ENCODE measurements around the gene MCUR1. TPM values are rescaled to one million over a fixed set of nuclear protein-coding genes. Genes with fewer than 3 reads are reported as not detected.
"Not testable (repeated sequence)": the region's sequence is repeated elsewhere in the genome, so short reads cannot be mapped to it uniquely, and the experiment has no call there.

The MCUR1 gene
- total and polyA plus RNA-seq, 2 experiments from 2014 or later, result 13.6 to 28.3 TPM

DNA sequence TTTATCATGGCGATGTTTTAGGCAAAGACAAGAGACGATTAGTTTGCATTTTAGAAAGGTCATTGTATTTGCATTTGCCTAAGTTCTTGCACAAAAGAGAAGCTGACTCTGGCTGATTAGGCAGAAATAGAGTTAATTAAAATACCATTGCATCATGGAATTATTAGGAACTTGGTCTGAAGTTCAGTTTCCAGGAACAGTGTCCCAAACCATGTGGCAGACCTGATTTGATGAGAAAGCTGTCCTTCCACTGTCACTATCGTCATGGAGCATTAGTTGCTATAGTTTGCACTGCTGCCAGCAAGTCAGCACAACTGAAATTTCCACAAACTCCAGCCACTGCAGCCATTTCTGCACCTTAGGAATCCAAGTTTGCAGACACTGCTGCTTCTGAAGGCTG is 24.3 kb upstream of the MCUR1 start:
- H3K79me2 ChIP-seq (ENCODE audit: insufficient read depth), result no peaks in the 10 kb centered on the region
- no peak overlapping the region for H3K9ac ChIP-seq
- H3K4me3 ChIP-seq, result no peak overlapping the region
- no peaks in the 10 kb centered on the region for H3K9me3 ChIP-seq (ENCODE audit: low read depth)
- H2AFZ ChIP-seq, result no peak overlapping the region
- peaks cover 1% of the 10 kb centered on the region for H3K27me3 ChIP-seq (replicated peaks; ENCODE audit: insufficient read depth)
- H3K36me3 ChIP-seq (ENCODE audit: low read depth), result no peaks in the 10 kb centered on the region
- WGBS, 2 experiments (ENCODE audit: low coverage in 1 of 2, low lambda C conversion rate in 2 of 2, missing lambda C conversion rate in 2 of 2), result 57 to 77% methylated on average over 3 of the region's 3 CpGs
- no peaks in the 10 kb centered on the region for H3K9me2 ChIP-seq (ENCODE audit: insufficient read depth)
- no peaks in the 10 kb centered on the region for H3F3A ChIP-seq (ENCODE audit: insufficient read depth)
- no peak overlapping the region for H3K4me2 ChIP-seq (ENCODE audit: unreplicated experiment)
- no peaks in the 10 kb centered on the region for H4K20me1 ChIP-seq (ENCODE audit: insufficient read depth)
- in situ Hi-C loops (cut with MboI), result no loop called here
- TF ChIP-seq EZH2phosphoT487 (IDR thresholded peaks at IDR 0.05; ENCODE audit: insufficient read depth, low read depth), result no peak
- no peak for TF ChIP-seq EZH2 (IDR thresholded peaks at IDR 0.05; ENCODE audit: insufficient read depth, poor library complexity, severe bottlenecking)
- no peak overlapping the region for H3K27ac ChIP-seq
- no peak for DNase-seq
- peaks cover 6% of the 10 kb centered on the region for H3K4me1 ChIP-seq (ENCODE audit: insufficient read depth)

DNA sequence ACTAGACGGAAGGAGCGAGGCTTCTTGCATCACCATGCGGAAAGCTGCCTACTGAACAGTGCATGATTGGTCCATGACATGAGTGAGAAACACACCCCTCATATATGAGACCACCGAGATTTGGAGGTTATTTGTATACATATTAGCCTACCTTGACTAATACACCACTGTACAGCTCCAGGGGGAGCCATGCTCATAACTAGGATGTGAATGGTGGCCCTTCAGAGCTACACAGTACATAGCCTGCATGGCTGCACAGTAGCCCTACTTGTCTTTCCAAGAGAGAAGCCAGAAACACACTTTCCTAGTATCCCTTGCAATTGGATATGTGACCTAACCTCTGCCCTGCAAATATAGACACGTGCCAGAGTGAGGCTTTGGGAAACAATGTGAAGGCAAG is 21.8 kb upstream of the MCUR1 start:
- 78 to 79% methylated on average over 5 of the region's 5 CpGs for WGBS, 2 experiments (ENCODE audit: low coverage in 1 of 2, low lambda C conversion rate in 2 of 2, missing lambda C conversion rate in 2 of 2)
- TF ChIP-seq EZH2 (IDR thresholded peaks at IDR 0.05; ENCODE audit: insufficient read depth, poor library complexity, severe bottlenecking) (no peak), EZH2phosphoT487 (IDR thresholded peaks at IDR 0.05; ENCODE audit: insufficient read depth, low read depth) (no peak)
- in situ Hi-C loops (cut with MboI), result no loop called here

DNA sequence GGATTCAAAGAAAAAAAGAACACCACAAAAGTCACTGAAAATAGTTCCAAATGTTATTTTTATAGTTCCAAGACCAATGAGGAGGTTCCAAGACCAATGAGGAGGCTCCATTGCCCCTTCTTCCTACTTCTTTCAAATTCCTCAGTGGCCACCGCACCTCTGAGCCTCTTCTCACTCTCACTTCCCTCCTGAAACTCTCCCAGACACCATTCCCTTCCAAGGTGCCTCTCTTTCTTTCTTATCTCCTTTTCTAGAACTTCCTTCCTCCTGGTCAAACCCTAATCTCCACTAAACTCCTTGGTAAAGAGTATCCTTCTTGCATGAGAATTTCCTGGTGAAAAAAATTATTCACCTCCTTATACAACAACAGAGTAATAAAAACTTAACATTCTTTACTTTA is 20.4 kb upstream of the MCUR1 start:
- H2AFZ ChIP-seq, result no peak overlapping the region
- no peaks in the 10 kb centered on the region for H3K9me3 ChIP-seq (ENCODE audit: low read depth)
- no peaks in the 10 kb centered on the region for H4K20me1 ChIP-seq (ENCODE audit: insufficient read depth)
- TF ChIP-seq EZH2 (IDR thresholded peaks at IDR 0.05; ENCODE audit: insufficient read depth, poor library complexity, severe bottlenecking), result no peak
- no peak for TF ChIP-seq EZH2phosphoT487 (IDR thresholded peaks at IDR 0.05; ENCODE audit: insufficient read depth, low read depth)
- no peak overlapping the region for H3K4me2 ChIP-seq (ENCODE audit: unreplicated experiment)
- no peaks in the 10 kb centered on the region for H3K4me1 ChIP-seq (ENCODE audit: insufficient read depth)
- no peak overlapping the region for H3K27ac ChIP-seq
- H3K36me3 ChIP-seq (ENCODE audit: low read depth), result no peaks in the 10 kb centered on the region
- H3K9me2 ChIP-seq (ENCODE audit: insufficient read depth), result no peaks in the 10 kb centered on the region
- WGBS, 2 experiments (ENCODE audit: low coverage in 1 of 2, low lambda C conversion rate in 2 of 2, missing lambda C conversion rate in 2 of 2), result 0 to 3% methylated on average over 1 of the region's 1 CpG
- no peaks in the 10 kb centered on the region for H3K79me2 ChIP-seq (ENCODE audit: insufficient read depth)
- no peaks in the 10 kb centered on the region for H3F3A ChIP-seq (ENCODE audit: insufficient read depth)
- no peak for DNase-seq
- no peak overlapping the region for H3K9ac ChIP-seq
- in situ Hi-C loops (cut with MboI), result no loop called here
- peaks cover 7% of the 10 kb centered on the region for H3K27me3 ChIP-seq (replicated peaks; ENCODE audit: insufficient read depth)
- H3K4me3 ChIP-seq, result no peak overlapping the region

More for the DNA sequence above, 21.8 kb upstream of the MCUR1 start:
- Histone ChIP-seq H3F3A (ENCODE audit: insufficient read depth) (no peaks in the 10 kb centered on the region), H3K9ac (no peak overlapping the region), H3K4me3 (no peak overlapping the region), H3K79me2 (ENCODE audit: insufficient read depth) (no peaks in the 10 kb centered on the region), H3K9me3 (ENCODE audit: low read depth) (no peaks in the 10 kb centered on the region), H3K4me1 (ENCODE audit: insufficient read depth) (no peaks in the 10 kb centered on the region), H3K27ac (no peak overlapping the region), H3K36me3 (ENCODE audit: low read depth) (no peaks in the 10 kb centered on the region), H3K9me2 (ENCODE audit: insufficient read depth) (no peaks in the 10 kb centered on the region), H3K27me3 (replicated peaks; ENCODE audit: insufficient read depth) (peaks cover 7% of the 10 kb centered on the region), H3K4me2 (ENCODE audit: unreplicated experiment) (no peak overlapping the region), H4K20me1 (ENCODE audit: insufficient read depth) (no peaks in the 10 kb centered on the region), H2AFZ (no peak overlapping the region)
- DNase-seq, result no peak

DNA sequence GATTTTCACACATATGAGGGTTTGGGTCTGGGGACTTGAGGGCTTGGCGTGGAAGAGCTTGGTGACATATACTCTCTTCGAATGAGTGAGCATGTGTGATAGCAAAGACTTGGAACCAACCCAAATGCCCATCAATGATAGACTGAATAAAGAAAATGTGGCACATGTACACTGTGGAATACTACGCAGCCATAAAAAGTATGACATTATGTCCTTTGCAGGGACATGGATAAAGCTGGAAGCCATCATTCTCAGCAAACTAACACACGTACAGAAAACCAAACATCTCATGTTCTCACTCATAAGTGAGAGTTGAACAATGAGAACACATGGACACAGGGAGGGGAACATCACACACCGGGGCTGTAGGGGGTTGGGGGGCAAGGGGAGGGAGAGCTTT is 19.7 kb upstream of the MCUR1 start:
- WGBS, 2 experiments (ENCODE audit: low coverage in 1 of 2, low lambda C conversion rate in 2 of 2, missing lambda C conversion rate in 2 of 2), result 64 to 71% methylated on average over 5 of the region's 5 CpGs
- H3K4me2 ChIP-seq (ENCODE audit: unreplicated experiment); H2AFZ ChIP-seq; H3K4me3 ChIP-seq; H3K9me2 ChIP-seq (ENCODE audit: insufficient read depth); H3K9me3 ChIP-seq (ENCODE audit: low read depth); H3K36me3 ChIP-seq (ENCODE audit: low read depth); H4K20me1 ChIP-seq (ENCODE audit: insufficient read depth); H3K27ac ChIP-seq; DNase-seq; H3K9ac ChIP-seq; H3K27me3 ChIP-seq (replicated peaks; ENCODE audit: insufficient read depth); H3F3A ChIP-seq (ENCODE audit: insufficient read depth); H3K79me2 ChIP-seq (ENCODE audit: insufficient read depth); H3K4me1 ChIP-seq (ENCODE audit: insufficient read depth); in situ Hi-C loops (cut with MboI): not testable (repeated sequence)

DNA sequence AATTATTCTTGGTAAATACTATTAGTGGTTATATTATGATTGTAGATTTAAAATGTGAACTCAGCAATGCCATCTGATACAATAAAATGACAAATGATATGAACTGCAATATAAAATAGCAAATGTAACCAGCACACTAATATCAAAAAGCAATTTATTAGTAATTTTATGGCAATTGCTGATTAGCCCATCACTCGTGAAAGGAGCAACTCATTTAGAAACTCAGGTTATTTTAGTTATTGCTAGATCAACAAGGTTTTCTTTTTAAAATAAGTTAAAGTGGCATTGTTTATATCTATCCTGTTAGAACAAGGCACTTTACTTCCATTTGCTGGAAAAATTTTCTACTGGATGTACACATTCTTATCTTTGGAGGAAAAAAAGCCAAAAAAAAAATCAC is 18.4 kb upstream of the MCUR1 start:
- H3K4me3 ChIP-seq, result no peak overlapping the region
- H3K36me3 ChIP-seq (ENCODE audit: low read depth), result no peaks in the 10 kb centered on the region
- in situ Hi-C loops (cut with MboI), result no loop called here
- no peaks in the 10 kb centered on the region for H3K9me2 ChIP-seq (ENCODE audit: insufficient read depth)
- H4K20me1 ChIP-seq (ENCODE audit: insufficient read depth), result no peaks in the 10 kb centered on the region
- 44 to 48% methylated on average over 1 of the region's 1 CpG for WGBS, 2 experiments (ENCODE audit: low coverage in 1 of 2, low lambda C conversion rate in 2 of 2, missing lambda C conversion rate in 2 of 2)
- H3K4me2 ChIP-seq (ENCODE audit: unreplicated experiment), result no peak overlapping the region
- no peak overlapping the region for H3K27ac ChIP-seq
- no peak for DNase-seq
- no peaks in the 10 kb centered on the region for H3F3A ChIP-seq (ENCODE audit: insufficient read depth)
- no peaks in the 10 kb centered on the region for H3K9me3 ChIP-seq (ENCODE audit: low read depth)
- H3K79me2 ChIP-seq (ENCODE audit: insufficient read depth), result no peaks in the 10 kb centered on the region
- no peak overlapping the region for H3K9ac ChIP-seq
- TF ChIP-seq EZH2phosphoT487 (IDR thresholded peaks at IDR 0.05; ENCODE audit: insufficient read depth, low read depth) (no peak), EZH2 (IDR thresholded peaks at IDR 0.05; ENCODE audit: insufficient read depth, poor library complexity, severe bottlenecking) (no peak)
- H2AFZ ChIP-seq, result no peak overlapping the region
- peaks cover 7% of the 10 kb centered on the region for H3K27me3 ChIP-seq (replicated peaks; ENCODE audit: insufficient read depth)
- H3K4me1 ChIP-seq (ENCODE audit: insufficient read depth), result no peaks in the 10 kb centered on the region
